HEK293 (cell line): Measurements from ENCODE around the gene DNAH11.

Experiments
- CTCF ChIA-PET: fragments of 350-600 bp; formaldehyde crosslinking; extraction: SDS; loops from one replicate; lab custom pipeline; 2021; ENCODE audit warnings: antibody characterized with exemption; lab: Yijun Ruan, JAX
- POLR2A ChIA-PET: fragments of 300-600 bp; formaldehyde crosslinking; extraction: SDS; loops from one replicate; lab custom pipeline; 2020; ENCODE audit warnings: antibody characterized with exemption, inconsistent platforms; lab: Yijun Ruan, JAX
- H3K27ac ChIP-seq: fragments of 200-500 bp; sonication (Bioruptor generic); 2 replicates; pipeline ENCODE4 v1.5.1; 2014; ENCODE audit warnings: low read depth, low read length, control low read depth, inconsistent platforms; ENCODE audit errors: extremely low read depth
- H3K36me3 ChIP-seq, 2 experiments: fragments of 200-500 bp in 1 of 2; sonication (Bioruptor generic) in 1 of 2; 1 replicate in 1 of 2; 2 replicates in 1 of 2; pipeline ENCODE4 v1.5.1; 2014 to 2017; ENCODE audit warnings: inconsistent platforms in 2 of 2, low read length in 2 of 2; ENCODE audit not compliant: control insufficient read depth in 2 of 2, insufficient read depth in 1 of 2
- H3K4me1 ChIP-seq: fragments of 200-500 bp; sonication (Bioruptor generic); 2 replicates; pipeline ENCODE4 v1.5.1; 2014; ENCODE audit warnings: mild to moderate bottlenecking, low read length, inconsistent platforms; ENCODE audit not compliant: control insufficient read depth, insufficient read depth
- H3K4me3 ChIP-seq: 2 replicates; pipeline ENCODE4 v1.5.1; 2011; ENCODE audit warnings: low read depth, mild to moderate bottlenecking, control low read depth, low read length, moderate library complexity
- H3K9me3 ChIP-seq: fragments of 200-500 bp; sonication (Bioruptor generic); 2 replicates; pipeline ENCODE4 v1.5.1; 2014; ENCODE audit warnings: low read depth, low read length, inconsistent platforms; ENCODE audit not compliant: control insufficient read depth, insufficient read depth
- BCL11A ChIP-seq: fragments of 450-650 bp; formaldehyde crosslinking; IDR thresholded peaks from 2 replicates; pipeline ENCODE4 v1.5.1; 2016; ENCODE audit warnings: low read depth, missing biosample characterization, missing genetic modification characterization
- MZF1 ChIP-seq: fragments of 450-650 bp; formaldehyde crosslinking; IDR thresholded peaks from 2 replicates; pipeline ENCODE4 v1.5.1; 2017; ENCODE audit warnings: missing biosample characterization, missing genetic modification characterization, borderline replicate concordance
- WT1 ChIP-seq: fragments of 450-650 bp; formaldehyde crosslinking; IDR thresholded peaks from 2 replicates; pipeline ENCODE4 v1.5.1; 2016; ENCODE audit warnings: missing biosample characterization, missing genetic modification characterization
- ZBTB17 ChIP-seq: fragments of 450-650 bp; formaldehyde crosslinking; IDR thresholded peaks from 2 replicates; pipeline ENCODE4 v1.5.1; 2016; ENCODE audit warnings: missing biosample characterization, missing genetic modification characterization
- ZBTB21 ChIP-seq: fragments of 450-650 bp; formaldehyde crosslinking; IDR thresholded peaks from 2 replicates; pipeline ENCODE4 v1.5.1; 2017; ENCODE audit warnings: missing biosample characterization, missing genetic modification characterization
- ZIC2 ChIP-seq: fragments of 450-650 bp; formaldehyde crosslinking; IDR thresholded peaks from 2 replicates; pipeline ENCODE4 v1.5.1; 2016; ENCODE audit warnings: missing biosample characterization, missing genetic modification characterization
- ZNF114 ChIP-seq: fragments of 450-650 bp; formaldehyde crosslinking; IDR thresholded peaks from 2 replicates; pipeline ENCODE4 v1.5.0; 2017; ENCODE audit warnings: missing biosample characterization, missing genetic modification characterization
- ZNF202 ChIP-seq: fragments of 450-650 bp; formaldehyde crosslinking; IDR thresholded peaks from 2 replicates; pipeline ENCODE4 v1.5.1; 2016; ENCODE audit warnings: missing biosample characterization, missing genetic modification characterization, borderline replicate concordance
- ZNF292 ChIP-seq: fragments of 450-650 bp; formaldehyde crosslinking; IDR thresholded peaks from 2 replicates; pipeline ENCODE4 v1.5.1; 2016; ENCODE audit warnings: low read depth, missing biosample characterization, missing genetic modification characterization, borderline replicate concordance
- ZNF548 ChIP-seq: fragments of 450-650 bp; formaldehyde crosslinking; IDR thresholded peaks from 2 replicates; pipeline ENCODE4 v1.5.1; 2016; ENCODE audit warnings: missing biosample characterization, missing genetic modification characterization
- ZNF677 ChIP-seq: fragments of 450-650 bp; IDR thresholded peaks from 2 replicates; pipeline ENCODE4 v1.5.0; 2018; ENCODE audit warnings: missing biosample characterization, mild to moderate bottlenecking, missing genetic modification characterization, moderate library complexity
- ZNF785 ChIP-seq: fragments of 450-650 bp; formaldehyde crosslinking; IDR thresholded peaks from 2 replicates; pipeline ENCODE4 v1.5.1; 2016; ENCODE audit warnings: missing biosample characterization, missing genetic modification characterization
- TF ChIP-seq, protein P1 (sequence below): fragments of 450-650 bp; formaldehyde crosslinking; conservative IDR thresholded peaks from 2 replicates; pipeline ENCODE4 v1.5.1; 2016; ENCODE audit warnings: low read depth, missing biosample characterization, missing genetic modification characterization
- TF ChIP-seq, protein P2 (sequence below): sonication (generic); formaldehyde crosslinking; IDR thresholded peaks from 2 replicates; pipeline ENCODE4 v1.8.1; 2022; ENCODE audit warnings: mild to moderate bottlenecking, moderate library complexity, missing genetic modification reagents
- TF ChIP-seq, protein P3 (sequence below): fragments of 450-650 bp; formaldehyde crosslinking; IDR thresholded peaks from 2 replicates; pipeline ENCODE4 v1.5.1; 2016; ENCODE audit warnings: missing biosample characterization, missing genetic modification characterization, low read depth
- TF ChIP-seq, protein P4 (sequence below): fragments of 450-650 bp; formaldehyde crosslinking; IDR thresholded peaks from 2 replicates; pipeline ENCODE4 v1.5.1; 2016; ENCODE audit warnings: missing biosample characterization, missing genetic modification characterization
- TF ChIP-seq, protein P5 (sequence below): fragments of 450-650 bp; formaldehyde crosslinking; IDR thresholded peaks from 2 replicates; pipeline ENCODE4 v1.5.1; 2016; ENCODE audit warnings: missing biosample characterization, missing genetic modification characterization

Gene DNAH11

DNA sequence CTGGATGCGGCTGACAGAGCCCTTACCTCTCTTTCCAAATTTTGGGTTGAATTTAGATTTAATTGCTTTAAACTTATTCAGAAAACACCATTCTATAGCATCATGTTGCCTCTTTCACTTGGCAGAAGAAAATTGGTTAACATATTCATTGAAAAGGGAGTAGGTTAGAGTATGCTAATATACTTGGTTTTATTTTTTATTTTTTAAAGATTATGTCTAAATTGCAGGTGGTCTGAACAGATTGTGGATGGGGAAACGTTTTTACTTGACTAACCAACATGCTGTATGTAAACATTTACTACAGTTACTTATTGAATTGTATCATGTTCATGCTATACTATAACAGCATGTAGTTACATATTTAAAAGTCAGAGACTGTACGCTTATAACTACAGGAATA lies 65.6 kb downstream of the DNAH11 start (continued):
- TF ChIP-seq, protein P1, sequence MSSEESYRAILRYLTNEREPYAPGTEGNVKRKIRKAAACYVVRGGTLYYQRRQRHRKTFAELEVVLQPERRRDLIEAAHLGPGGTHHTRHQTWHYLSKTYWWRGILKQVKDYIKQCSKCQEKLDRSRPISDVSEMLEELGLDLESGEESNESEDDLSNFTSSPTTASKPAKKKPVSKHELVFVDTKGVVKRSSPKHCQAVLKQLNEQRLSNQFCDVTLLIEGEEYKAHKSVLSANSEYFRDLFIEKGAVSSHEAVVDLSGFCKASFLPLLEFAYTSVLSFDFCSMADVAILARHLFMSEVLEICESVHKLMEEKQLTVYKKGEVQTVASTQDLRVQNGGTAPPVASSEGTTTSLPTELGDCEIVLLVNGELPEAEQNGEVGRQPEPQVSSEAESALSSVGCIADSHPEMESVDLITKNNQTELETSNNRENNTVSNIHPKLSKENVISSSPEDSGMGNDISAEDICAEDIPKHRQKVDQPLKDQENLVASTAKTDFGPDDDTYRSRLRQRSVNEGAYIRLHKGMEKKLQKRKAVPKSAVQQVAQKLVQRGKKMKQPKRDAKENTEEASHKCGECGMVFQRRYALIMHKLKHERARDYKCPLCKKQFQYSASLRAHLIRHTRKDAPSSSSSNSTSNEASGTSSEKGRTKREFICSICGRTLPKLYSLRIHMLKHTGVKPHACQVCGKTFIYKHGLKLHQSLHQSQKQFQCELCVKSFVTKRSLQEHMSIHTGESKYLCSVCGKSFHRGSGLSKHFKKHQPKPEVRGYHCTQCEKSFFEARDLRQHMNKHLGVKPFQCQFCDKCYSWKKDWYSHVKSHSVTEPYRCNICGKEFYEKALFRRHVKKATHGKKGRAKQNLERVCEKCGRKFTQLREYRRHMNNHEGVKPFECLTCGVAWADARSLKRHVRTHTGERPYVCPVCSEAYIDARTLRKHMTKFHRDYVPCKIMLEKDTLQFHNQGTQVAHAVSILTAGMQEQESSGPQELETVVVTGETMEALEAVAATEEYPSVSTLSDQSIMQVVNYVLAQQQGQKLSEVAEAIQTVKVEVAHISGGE (tag by site-specific recombination), result no peak
- TF ChIP-seq ZIC2 (tag by site-specific recombination), result no peak
- no peak for TF ChIP-seq ZBTB17 (tag by site-specific recombination)

DNA sequence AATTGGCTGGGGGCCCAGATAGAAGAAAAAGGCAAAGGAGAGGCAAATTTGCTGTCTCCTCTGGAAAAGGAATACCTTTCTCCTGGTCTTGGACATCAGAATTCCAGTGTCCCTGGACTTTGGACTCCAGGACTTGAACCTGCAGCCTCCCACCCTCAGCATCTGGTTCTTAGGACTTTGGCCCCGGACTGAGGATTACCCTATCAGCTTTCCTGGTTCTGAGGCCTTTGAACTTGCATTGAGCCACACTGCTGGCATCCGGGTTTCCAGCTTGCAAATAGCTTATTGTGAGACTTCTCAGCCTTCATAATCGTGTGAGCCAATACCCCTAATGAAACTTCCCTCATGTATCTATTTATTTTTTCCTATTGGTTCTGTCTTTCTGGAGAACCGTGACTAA lies 68.3 kb downstream of the DNAH11 start:
- Histone ChIP-seq H3K4me1 (no peaks in the 10 kb centered on the region), H3K27ac (no peak overlapping the region), H3K4me3 (no peak overlapping the region), H3K9me3 (no peaks in the 10 kb centered on the region)
- CTCF ChIA-PET, result interaction anchor here (0.7 kb wide), 1 partner anchor 97 kb away, joined by 3 read pairs; no protein-coding TSS in a partner anchor
- TF ChIP-seq, protein P2, sequence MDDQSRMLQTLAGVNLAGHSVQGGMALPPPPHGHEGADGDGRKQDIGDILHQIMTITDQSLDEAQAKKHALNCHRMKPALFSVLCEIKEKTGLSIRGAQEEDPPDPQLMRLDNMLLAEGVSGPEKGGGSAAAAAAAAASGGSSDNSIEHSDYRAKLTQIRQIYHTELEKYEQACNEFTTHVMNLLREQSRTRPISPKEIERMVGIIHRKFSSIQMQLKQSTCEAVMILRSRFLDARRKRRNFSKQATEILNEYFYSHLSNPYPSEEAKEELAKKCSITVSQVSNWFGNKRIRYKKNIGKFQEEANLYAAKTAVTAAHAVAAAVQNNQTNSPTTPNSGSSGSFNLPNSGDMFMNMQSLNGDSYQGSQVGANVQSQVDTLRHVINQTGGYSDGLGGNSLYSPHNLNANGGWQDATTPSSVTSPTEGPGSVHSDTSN (CRISPR knock-in tag), result no peak
- no peak for TF ChIP-seq ZNF548
- TF ChIP-seq, protein P3, sequence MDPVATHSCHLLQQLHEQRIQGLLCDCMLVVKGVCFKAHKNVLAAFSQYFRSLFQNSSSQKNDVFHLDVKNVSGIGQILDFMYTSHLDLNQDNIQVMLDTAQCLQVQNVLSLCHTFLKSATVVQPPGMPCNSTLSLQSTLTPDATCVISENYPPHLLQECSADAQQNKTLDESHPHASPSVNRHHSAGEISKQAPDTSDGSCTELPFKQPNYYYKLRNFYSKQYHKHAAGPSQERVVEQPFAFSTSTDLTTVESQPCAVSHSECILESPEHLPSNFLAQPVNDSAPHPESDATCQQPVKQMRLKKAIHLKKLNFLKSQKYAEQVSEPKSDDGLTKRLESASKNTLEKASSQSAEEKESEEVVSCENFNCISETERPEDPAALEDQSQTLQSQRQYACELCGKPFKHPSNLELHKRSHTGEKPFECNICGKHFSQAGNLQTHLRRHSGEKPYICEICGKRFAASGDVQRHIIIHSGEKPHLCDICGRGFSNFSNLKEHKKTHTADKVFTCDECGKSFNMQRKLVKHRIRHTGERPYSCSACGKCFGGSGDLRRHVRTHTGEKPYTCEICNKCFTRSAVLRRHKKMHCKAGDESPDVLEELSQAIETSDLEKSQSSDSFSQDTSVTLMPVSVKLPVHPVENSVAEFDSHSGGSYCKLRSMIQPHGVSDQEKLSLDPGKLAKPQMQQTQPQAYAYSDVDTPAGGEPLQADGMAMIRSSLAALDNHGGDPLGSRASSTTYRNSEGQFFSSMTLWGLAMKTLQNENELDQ, result no peak
- no peak for TF ChIP-seq ZNF114 (tag by site-specific recombination)
- no peak for TF ChIP-seq ZNF677 (tag by site-specific recombination)
- no peak for TF ChIP-seq MZF1 (tag by site-specific recombination)
- TF ChIP-seq, protein P4, sequence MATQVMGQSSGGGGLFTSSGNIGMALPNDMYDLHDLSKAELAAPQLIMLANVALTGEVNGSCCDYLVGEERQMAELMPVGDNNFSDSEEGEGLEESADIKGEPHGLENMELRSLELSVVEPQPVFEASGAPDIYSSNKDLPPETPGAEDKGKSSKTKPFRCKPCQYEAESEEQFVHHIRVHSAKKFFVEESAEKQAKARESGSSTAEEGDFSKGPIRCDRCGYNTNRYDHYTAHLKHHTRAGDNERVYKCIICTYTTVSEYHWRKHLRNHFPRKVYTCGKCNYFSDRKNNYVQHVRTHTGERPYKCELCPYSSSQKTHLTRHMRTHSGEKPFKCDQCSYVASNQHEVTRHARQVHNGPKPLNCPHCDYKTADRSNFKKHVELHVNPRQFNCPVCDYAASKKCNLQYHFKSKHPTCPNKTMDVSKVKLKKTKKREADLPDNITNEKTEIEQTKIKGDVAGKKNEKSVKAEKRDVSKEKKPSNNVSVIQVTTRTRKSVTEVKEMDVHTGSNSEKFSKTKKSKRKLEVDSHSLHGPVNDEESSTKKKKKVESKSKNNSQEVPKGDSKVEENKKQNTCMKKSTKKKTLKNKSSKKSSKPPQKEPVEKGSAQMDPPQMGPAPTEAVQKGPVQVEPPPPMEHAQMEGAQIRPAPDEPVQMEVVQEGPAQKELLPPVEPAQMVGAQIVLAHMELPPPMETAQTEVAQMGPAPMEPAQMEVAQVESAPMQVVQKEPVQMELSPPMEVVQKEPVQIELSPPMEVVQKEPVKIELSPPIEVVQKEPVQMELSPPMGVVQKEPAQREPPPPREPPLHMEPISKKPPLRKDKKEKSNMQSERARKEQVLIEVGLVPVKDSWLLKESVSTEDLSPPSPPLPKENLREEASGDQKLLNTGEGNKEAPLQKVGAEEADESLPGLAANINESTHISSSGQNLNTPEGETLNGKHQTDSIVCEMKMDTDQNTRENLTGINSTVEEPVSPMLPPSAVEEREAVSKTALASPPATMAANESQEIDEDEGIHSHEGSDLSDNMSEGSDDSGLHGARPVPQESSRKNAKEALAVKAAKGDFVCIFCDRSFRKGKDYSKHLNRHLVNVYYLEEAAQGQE (tag by site-specific recombination), result no peak
- no peak for TF ChIP-seq BCL11A (tag by site-specific recombination)
- TF ChIP-seq ZNF785 (tag by site-specific recombination), result no peak
- no peak for TF ChIP-seq ZBTB21 (tag by site-specific recombination)
- TF ChIP-seq, all 188 proteins: peak for 0
- H3K36me3 ChIP-seq, result no peaks in the 10 kb centered on the region
- POLR2A ChIA-PET, result no interaction called here

DNA sequence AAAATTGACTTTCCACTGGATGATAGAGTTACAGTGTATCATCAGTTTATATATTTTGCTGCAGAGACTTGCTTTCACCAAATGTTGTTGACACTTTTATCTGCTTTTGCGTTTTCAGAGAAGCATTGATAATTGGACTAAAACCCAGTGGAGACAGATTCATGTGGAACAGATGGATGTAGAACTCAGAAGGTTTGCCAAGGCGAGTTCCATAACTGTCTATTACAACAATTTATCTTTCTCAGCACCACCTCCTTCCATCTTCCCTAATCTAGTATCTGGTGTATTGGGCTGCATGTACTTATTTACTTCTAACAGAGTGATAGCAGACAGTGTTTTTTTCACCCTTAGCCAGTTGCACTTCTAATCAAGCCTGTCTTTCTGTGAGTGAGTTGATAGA lies 73.3 kb downstream of the DNAH11 start:
- Histone ChIP-seq H3K36me3 (no peaks in the 10 kb centered on the region), H3K4me1 (peaks cover 14% of the 10 kb centered on the region), H3K9me3 (no peaks in the 10 kb centered on the region), H3K4me3 (no peak overlapping the region), H3K27ac (no peak overlapping the region)
- no peak for TF ChIP-seq ZNF202 (tag by site-specific recombination)
- TF ChIP-seq ZNF292 (tag by site-specific recombination), result no peak
- TF ChIP-seq WT1, result no peak
- TF ChIP-seq, protein P5, sequence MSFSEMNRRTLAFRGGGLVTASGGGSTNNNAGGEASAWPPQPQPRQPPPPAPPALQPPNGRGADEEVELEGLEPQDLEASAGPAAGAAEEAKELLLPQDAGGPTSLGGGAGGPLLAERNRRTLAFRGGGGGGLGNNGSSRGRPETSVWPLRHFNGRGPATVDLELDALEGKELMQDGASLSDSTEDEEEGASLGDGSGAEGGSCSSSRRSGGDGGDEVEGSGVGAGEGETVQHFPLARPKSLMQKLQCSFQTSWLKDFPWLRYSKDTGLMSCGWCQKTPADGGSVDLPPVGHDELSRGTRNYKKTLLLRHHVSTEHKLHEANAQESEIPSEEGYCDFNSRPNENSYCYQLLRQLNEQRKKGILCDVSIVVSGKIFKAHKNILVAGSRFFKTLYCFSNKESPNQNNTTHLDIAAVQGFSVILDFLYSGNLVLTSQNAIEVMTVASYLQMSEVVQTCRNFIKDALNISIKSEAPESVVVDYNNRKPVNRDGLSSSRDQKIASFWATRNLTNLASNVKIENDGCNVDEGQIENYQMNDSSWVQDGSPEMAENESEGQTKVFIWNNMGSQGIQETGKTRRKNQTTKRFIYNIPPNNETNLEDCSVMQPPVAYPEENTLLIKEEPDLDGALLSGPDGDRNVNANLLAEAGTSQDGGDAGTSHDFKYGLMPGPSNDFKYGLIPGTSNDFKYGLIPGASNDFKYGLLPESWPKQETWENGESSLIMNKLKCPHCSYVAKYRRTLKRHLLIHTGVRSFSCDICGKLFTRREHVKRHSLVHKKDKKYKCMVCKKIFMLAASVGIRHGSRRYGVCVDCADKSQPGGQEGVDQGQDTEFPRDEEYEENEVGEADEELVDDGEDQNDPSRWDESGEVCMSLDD (tag by site-specific recombination), result no peak
- ChIA-PET CTCF (interaction anchor here (0.6 to 0.8 kb wide), 3 partner anchors 23 to 134 kb away, joined by 3 read pairs; no protein-coding TSS in a partner anchor), POLR2A (no interaction called here)
